GM23248 (cell line): ENCODE data around the gene PLPP6. TPM values are rescaled to one million over a fixed set of nuclear protein-coding genes. Genes with fewer than 3 reads are reported as not detected.

ENCODE experiments used
- DNase-seq: peaks from one replicate; pipeline ENCODE4 v3.0.0-alpha.2; 2015
- H2AFZ ChIP-seq: fragments of 200-600 bp; sonication (generic); 2 replicates; pipeline ENCODE4 v1.6.1; 2016; ENCODE audit warnings: antibody characterized with exemption
- H3F3A ChIP-seq: fragments of 200-600 bp; sonication (generic); 2 replicates; pipeline ENCODE4 v1.6.1; 2016; ENCODE audit warnings: mild to moderate bottlenecking, antibody characterized with exemption, mixed run types; ENCODE audit not compliant: insufficient read depth
- H3K27ac ChIP-seq: fragments of 200-600 bp; sonication (generic); 2 replicates; pipeline ENCODE4 v1.5.1; 2016; ENCODE audit warnings: mild to moderate bottlenecking
- H3K27me3 ChIP-seq: fragments of 200-600 bp; sonication (generic); replicated peaks from 2 replicates; pipeline ENCODE4 v1.6.1; 2016; ENCODE audit warnings: mild to moderate bottlenecking; ENCODE audit not compliant: insufficient read depth
- H3K36me3 ChIP-seq: fragments of 200-600 bp; sonication (generic); 2 replicates; pipeline ENCODE4 v1.6.1; 2016; ENCODE audit warnings: low read depth, mild to moderate bottlenecking
- H3K4me1 ChIP-seq: fragments of 200-600 bp; sonication (generic); 2 replicates; pipeline ENCODE4 v1.6.1; 2016; ENCODE audit warnings: mild to moderate bottlenecking; ENCODE audit not compliant: insufficient read depth
- H3K4me2 ChIP-seq: fragments of 200-600 bp; sonication (generic); one replicate; pipeline ENCODE4 v1.6.1; 2016; ENCODE audit warnings: mild to moderate bottlenecking; ENCODE audit not compliant: unreplicated experiment
- H3K4me3 ChIP-seq: fragments of 200-600 bp; sonication (generic); 2 replicates; pipeline ENCODE4 v1.5.1; 2016; ENCODE audit warnings: mild to moderate bottlenecking
- H3K79me2 ChIP-seq: fragments of 200-600 bp; sonication (generic); 2 replicates; pipeline ENCODE4 v1.6.1; 2016; ENCODE audit warnings: mild to moderate bottlenecking; ENCODE audit not compliant: insufficient read depth
- H3K9ac ChIP-seq: fragments of 200-600 bp; sonication (generic); 2 replicates; pipeline ENCODE4 v1.6.1; 2016; ENCODE audit warnings: mild to moderate bottlenecking
- H3K9me2 ChIP-seq: fragments of 200-600 bp; sonication (generic); 2 replicates; pipeline ENCODE4 v1.6.1; 2016; ENCODE audit warnings: mixed run types, mild to moderate bottlenecking, moderate library complexity; ENCODE audit not compliant: insufficient read depth
- H3K9me3 ChIP-seq: fragments of 200-600 bp; sonication (generic); one replicate; pipeline ENCODE4 v1.6.1; 2017; ENCODE audit warnings: low read depth
- H4K20me1 ChIP-seq: fragments of 200-600 bp; sonication (generic); 2 replicates; pipeline ENCODE4 v1.6.0; 2016; ENCODE audit not compliant: insufficient read depth
- EZH2 ChIP-seq: fragments of 200-600 bp; sonication (generic); IDR thresholded peaks from 2 replicates; pipeline ENCODE4 v1.6.1; 2018; ENCODE audit warnings: antibody characterized with exemption, mild to moderate bottlenecking; ENCODE audit not compliant: insufficient read depth, poor library complexity, severe bottlenecking
- EZH2phosphoT487 ChIP-seq: fragments of 200-600 bp; sonication (generic); IDR thresholded peaks from 2 replicates; pipeline ENCODE4 v1.6.1; 2018; ENCODE audit warnings: antibody characterized with exemption, moderate library complexity, mild to moderate bottlenecking, low read depth; ENCODE audit not compliant: insufficient read depth
- WGBS, 2 experiments: methylation state at CpG; one replicate each; pipeline ENCODE4 v1.1.6; 2015 to 2017; ENCODE audit warnings: low lambda C conversion rate in 2 of 2, low coverage in 1 of 2; ENCODE audit errors: missing lambda C conversion rate in 2 of 2; 5-methylcytosine and 5-hydroxymethylcytosine counted together
- in situ Hi-C: fragments of 300-500 bp; cut with MboI; formaldehyde crosslinking; loops from 2 replicates; pipeline ENCODE4 v1.15.0; 2020
- polyA plus RNA-seq: library from polyadenylated mRNA; unstranded; fragments of >200 nt; fragmentation: Nextera tagmentation; extraction: Ambion mirVana; gene quantifications from 2 replicates; pipeline ENCODE4 v1.2.1, GENCODE V29; 2016
- total RNA-seq: library from RNA; depleted of rRNA; stranded (reverse); fragments of >200 nt; shearing (Covaris generic); gene quantifications from 2 replicates; pipeline ENCODE4 v1.2.3, GENCODE V29; 2014

Gene PLPP6
- total and polyA plus RNA-seq, 2 experiments from 2014 or later, result 7.4 to 7.9 TPM

DNA sequence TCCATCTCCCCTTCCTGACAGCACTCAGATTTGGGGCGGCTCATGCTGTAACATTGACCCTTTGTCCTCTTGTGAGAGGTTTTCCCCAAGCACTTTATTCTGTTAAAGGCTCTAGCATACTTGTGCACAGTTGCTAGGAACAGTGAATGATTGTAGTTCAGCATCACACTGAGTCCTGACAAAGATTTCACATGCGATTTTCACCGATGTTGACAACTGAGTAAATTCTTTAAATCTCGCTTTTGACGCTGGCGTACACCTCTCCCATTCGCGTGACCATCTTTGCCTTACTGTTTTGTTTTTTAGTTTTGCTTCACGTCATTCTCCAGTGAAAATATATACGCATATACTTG is 18.1 kb downstream of the PLPP6 start:
- Histone ChIP-seq H3K9ac (peak overlapping the region; percentile 93), H2AFZ (peak overlapping the region; percentile 82), H3K4me2 (peak overlapping the region; percentile 95), H3K9me2 (no peaks in the 10 kb centered on the region), H3K36me3 (peaks cover 4% of the 10 kb centered on the region; the same call in 1 of the 2 replicates), H3K4me3 (peak overlapping the region; percentile 80), H4K20me1 (no peaks in the 10 kb centered on the region), H3F3A (peaks cover 31% of the 10 kb centered on the region), H3K27ac (peak overlapping the region; percentile 91), H3K9me3 (no peaks in the 10 kb centered on the region), H3K27me3 (no peaks in the 10 kb centered on the region), H3K4me1 (peaks cover 22% of the 10 kb centered on the region), H3K79me2 (peaks cover 55% of the 10 kb centered on the region)
- peak; percentile 53 for DNase-seq
- TF ChIP-seq EZH2 (no peak), EZH2phosphoT487 (no peak)
- in situ Hi-C loops, result no loop called here
- WGBS, 2 experiments, result 2% methylated on average over 10 of the region's 10 CpGs

DNA sequence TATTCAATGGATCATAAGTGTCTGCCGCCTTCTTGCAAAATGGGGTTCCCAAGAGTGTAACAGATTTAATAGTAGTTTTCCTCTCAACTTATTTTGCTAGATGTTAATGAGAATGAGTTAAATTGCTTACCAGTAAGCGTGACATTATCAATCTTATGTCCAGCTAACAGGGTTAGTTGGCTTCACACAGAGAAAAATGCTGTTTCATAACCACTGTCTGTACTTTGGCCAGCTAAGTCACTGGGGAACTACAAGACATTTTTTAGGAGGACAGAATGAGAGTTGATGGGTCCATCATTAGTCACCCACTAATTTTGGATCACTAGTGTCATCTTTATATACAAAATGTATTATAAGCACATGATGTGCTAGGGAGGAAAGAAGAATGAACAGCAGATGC is 18.7 kb downstream of the PLPP6 start:
- in situ Hi-C loops, result no loop called here
- Histone ChIP-seq H2AFZ (peak overlapping the region; percentile 82; the same call in 1 of the 2 replicates), H3K27me3 (no peaks in the 10 kb centered on the region), H3K4me2 (peak overlapping the region; percentile 95), H3K9me2 (no peaks in the 10 kb centered on the region), H3K27ac (peak overlapping the region; percentile 91), H3K36me3 (peaks cover 10% of the 10 kb centered on the region), H3K9ac (peak overlapping the region; percentile 93), H3K9me3 (no peaks in the 10 kb centered on the region), H3K4me3 (peak overlapping the region; percentile 80), H4K20me1 (no peaks in the 10 kb centered on the region), H3K4me1 (peaks cover 18% of the 10 kb centered on the region), H3K79me2 (peaks cover 61% of the 10 kb centered on the region), H3F3A (peaks cover 30% of the 10 kb centered on the region)
- TF ChIP-seq EZH2phosphoT487 (no peak), EZH2 (no peak)
- peak; percentile 83 for DNase-seq
- WGBS, 2 experiments, result 46 to 48% methylated on average over 2 of the region's 2 CpGs

- TF ChIP-seq EZH2phosphoT487 (no peak), EZH2 (no peak)
- Histone ChIP-seq H3K27me3 (no peaks in the 10 kb centered on the region), H3K36me3 (peaks cover 26% of the 10 kb centered on the region), H3K9me2 (no peaks in the 10 kb centered on the region), H3K9me3 (no peaks in the 10 kb centered on the region), H3K4me1 (peaks cover 24% of the 10 kb centered on the region), H3F3A (peaks cover 38% of the 10 kb centered on the region), H2AFZ (no peak overlapping the region), H3K4me2 (no peak overlapping the region), H4K20me1 (no peaks in the 10 kb centered on the region), H3K9ac (no peak overlapping the region), H3K4me3 (no peak overlapping the region), H3K79me2 (peaks cover 88% of the 10 kb centered on the region), H3K27ac (no peak overlapping the region)
- 94 to 95% methylated on average over 4 of the region's 4 CpGs for WGBS, 2 experiments
- no peak for DNase-seq
- in situ Hi-C loops, result no loop called here
These were observed 22.7 kb downstream of the PLPP6 start for GRCh38 chr9:4684820-4685219.

DNA sequence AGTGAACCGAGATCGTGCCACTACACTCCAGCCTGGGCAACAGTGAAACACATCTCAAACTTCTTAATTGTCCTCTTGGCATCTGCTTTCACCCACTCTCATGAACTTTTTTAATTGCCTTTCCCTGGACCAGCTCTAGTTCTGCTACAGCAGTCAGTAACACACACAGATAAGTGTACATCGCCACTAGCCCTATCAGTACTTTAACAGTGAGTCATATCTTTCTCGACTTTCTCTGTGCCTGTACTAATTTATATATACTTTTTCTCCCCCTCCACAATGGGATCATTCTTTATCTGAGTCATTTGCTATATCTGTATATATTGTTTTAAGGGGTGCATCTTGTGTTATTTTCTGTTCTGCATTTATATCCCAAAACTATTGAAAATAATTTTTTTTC is 24.0 kb downstream of the PLPP6 start:
- in situ Hi-C loops, result no loop called here
- Histone ChIP-seq H3K4me3 (no peak overlapping the region), H3K9me3 (no peaks in the 10 kb centered on the region), H3K79me2 (peaks cover 86% of the 10 kb centered on the region), H3K27me3 (no peaks in the 10 kb centered on the region), H4K20me1 (no peaks in the 10 kb centered on the region), H3K27ac (no peak overlapping the region), H2AFZ (no peak overlapping the region), H3F3A (peaks cover 39% of the 10 kb centered on the region), H3K4me1 (peaks cover 25% of the 10 kb centered on the region), H3K9ac (no peak overlapping the region), H3K4me2 (no peak overlapping the region), H3K9me2 (no peaks in the 10 kb centered on the region), H3K36me3 (peaks cover 34% of the 10 kb centered on the region)
- no peak for TF ChIP-seq EZH2phosphoT487
- TF ChIP-seq EZH2, result no peak
- WGBS, 2 experiments, result 84 to 92% methylated on average over 4 of the region's 4 CpGs
- DNase-seq, result no peak

DNA sequence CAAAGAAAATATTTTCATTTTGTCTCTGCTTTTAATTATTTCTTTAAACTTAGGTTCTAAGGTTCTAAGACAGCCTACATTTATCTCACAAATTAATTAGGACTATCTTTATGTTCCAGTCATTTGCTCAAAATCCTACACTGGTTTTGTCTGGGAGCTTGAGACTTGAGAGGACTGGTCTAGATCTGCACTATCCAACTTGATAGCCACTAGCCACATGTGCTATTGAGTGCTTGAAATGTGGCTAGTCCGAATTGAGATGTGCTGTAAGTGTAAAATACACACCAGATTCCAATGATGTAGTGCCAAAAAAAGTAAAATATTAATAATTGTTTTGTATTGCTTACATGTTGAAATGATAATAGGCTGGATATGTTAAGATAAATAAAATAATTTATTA is 24.5 kb downstream of the PLPP6 start:
- peaks cover 86% of the 10 kb centered on the region for H3K79me2 ChIP-seq
- H3K4me1 ChIP-seq, result peaks cover 25% of the 10 kb centered on the region
- DNase-seq, result no peak
- H2AFZ ChIP-seq, result no peak overlapping the region
- H4K20me1 ChIP-seq, result no peaks in the 10 kb centered on the region
- peaks cover 37% of the 10 kb centered on the region for H3K36me3 ChIP-seq
- no peak overlapping the region for H3K4me2 ChIP-seq
- WGBS, 2 experiments, result 29 to 34% methylated on average over 1 of the region's 1 CpG
- H3K27me3 ChIP-seq, result no peaks in the 10 kb centered on the region
- no peaks in the 10 kb centered on the region for H3K9me3 ChIP-seq
- in situ Hi-C loops, result no loop called here
- no peak overlapping the region for H3K27ac ChIP-seq
- H3F3A ChIP-seq, result peaks cover 38% of the 10 kb centered on the region
- TF ChIP-seq EZH2phosphoT487, result no peak
- no peak for TF ChIP-seq EZH2
- H3K9ac ChIP-seq, result no peak overlapping the region
- no peaks in the 10 kb centered on the region for H3K9me2 ChIP-seq
- no peak overlapping the region for H3K4me3 ChIP-seq
